NCI-H748 (cell line): ENCODE data around the gene KRT34.
"Not testable (repeated sequence)": the region's sequence is repeated elsewhere in the genome, so short reads cannot be mapped to it uniquely, and the experiment has no call there.

Source experiments
- DNase-seq: peaks from one replicate; lab custom pipeline; 2025; ENCODE audit not compliant: unreplicated experiment; lab: John Stamatoyannopoulos, UW

KRT34 gene

GRCh38 chr17:41381943-41382342 lies at the start of gene KRT34:
Gene KRT34 (minus strand): TSS chr17:41382306. CDS start chr17:41382246, 60 bp downstream.
- not testable (repeated sequence) for DNase-seq

- DNase-seq, result not testable (repeated sequence)
Measured at GRCh38 chr17:41430376-41430775, 48.3 kb upstream of the KRT34 start.

- no peak for DNase-seq
Measured at GRCh38 chr17:41429667-41430066, 47.6 kb upstream of the KRT34 start.

GRCh38 chr17:41428591-41429291 lies 46.6 kb upstream of the KRT34 start:
- no peak for DNase-seq

- no peak for DNase-seq
Measured at GRCh38 chr17:41424111-41424635, 42.1 kb upstream of the KRT34 start, which contains the start of gene KRT37. Gene KRT37 (minus strand): TSS chr17:41424585. CDS start chr17:41424523, 62 bp downstream.

- not testable (repeated sequence) for DNase-seq
Measured at GRCh38 chr17:41422586-41422985, 40.5 kb upstream of the KRT34 start.

- no peak for DNase-seq
Measured at GRCh38 chr17:41421617-41422016, 39.5 kb upstream of the KRT34 start.

- DNase-seq, result no peak
Measured at GRCh38 chr17:41421116-41421515, 39.0 kb upstream of the KRT34 start.

- DNase-seq, result no peak
Measured at GRCh38 chr17:41420134-41420533, 38.0 kb upstream of the KRT34 start.

- no peak for DNase-seq
Measured at GRCh38 chr17:41419716-41420115, 37.6 kb upstream of the KRT34 start.

- DNase-seq, result no peak
Measured at GRCh38 chr17:41418116-41418860, 36.2 kb upstream of the KRT34 start.

- DNase-seq, result no peak
Measured at GRCh38 chr17:41417576-41418015, 35.5 kb upstream of the KRT34 start.

- DNase-seq, result no peak
Measured at GRCh38 chr17:41417127-41417526, 35.0 kb upstream of the KRT34 start.

- DNase-seq, result peak; percentile 40
Measured at GRCh38 chr17:41416479-41416878, 34.4 kb upstream of the KRT34 start.

- DNase-seq, result no peak
Measured at GRCh38 chr17:41415833-41416335, 33.8 kb upstream of the KRT34 start.

- DNase-seq, result no peak
Measured at GRCh38 chr17:41415411-41415810, 33.3 kb upstream of the KRT34 start.

- DNase-seq, result no peak
Measured at GRCh38 chr17:41413982-41414381, 31.9 kb upstream of the KRT34 start.

GRCh38 chr17:41413353-41413957 lies 31.3 kb upstream of the KRT34 start:
- DNase-seq, result no peak

GRCh38 chr17:41411072-41411840 lies 29.1 kb upstream of the KRT34 start:
- no peak for DNase-seq

GRCh38 chr17:41407226-41407625 lies 25.1 kb upstream of the KRT34 start:
- DNase-seq, result no peak

- DNase-seq, result peak; percentile 13
Measured at GRCh38 chr17:41406205-41406604, 24.1 kb upstream of the KRT34 start.
